Erythroblast (primary cell): ENCODE data around the gene BEST1.

Source experiments
- GATA1 ChIP-seq: IDR thresholded peaks from 2 replicates; pipeline ENCODE4 v1.6.1; 2011; ENCODE audit warnings: low read depth, mild to moderate bottlenecking, control low read depth, low read length, moderate library complexity
- POLR2A ChIP-seq: IDR thresholded peaks from 2 replicates; pipeline ENCODE4 v1.6.1; 2011; ENCODE audit warnings: mild to moderate bottlenecking, low read length

DNA sequence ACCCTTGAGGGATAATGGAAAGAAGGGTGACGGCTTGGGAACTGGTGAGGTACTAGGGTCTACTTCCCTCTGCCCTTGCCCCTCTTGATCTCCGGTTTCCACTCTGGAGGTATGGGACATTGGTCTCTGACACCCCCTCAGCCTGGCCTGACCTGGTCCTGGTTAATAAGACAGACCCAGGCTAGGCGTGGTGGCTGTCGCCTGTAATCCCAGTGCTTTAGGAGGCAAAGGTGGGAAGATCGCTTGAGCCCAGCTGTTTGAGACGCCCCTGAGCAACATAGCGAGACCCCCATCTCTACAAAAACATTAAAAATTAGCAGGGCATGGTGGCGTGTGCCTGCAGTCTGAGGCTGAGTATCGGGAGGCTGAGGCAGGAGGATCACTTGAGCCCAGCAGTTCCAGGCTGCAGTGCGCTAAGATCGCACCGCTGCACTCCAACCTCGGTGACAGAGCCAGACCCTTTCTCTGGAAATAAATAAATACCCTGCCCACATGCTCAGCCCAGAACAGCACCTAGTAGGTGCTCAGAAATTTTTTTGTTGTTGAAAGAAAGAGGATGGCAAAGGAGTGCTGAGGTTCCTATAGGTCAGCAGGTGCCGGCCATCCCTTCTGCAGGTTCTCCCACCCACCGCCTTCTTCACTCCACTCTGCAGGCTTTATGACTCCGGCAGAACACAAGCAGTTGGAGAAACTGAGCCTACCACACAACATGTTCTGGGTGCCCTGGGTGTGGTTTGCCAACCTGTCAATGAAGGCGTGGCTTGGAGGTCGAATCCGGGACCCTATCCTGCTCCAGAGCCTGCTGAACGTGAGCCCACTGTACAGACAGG, 6.3 kb downstream of the BEST1 start:
- TF ChIP-seq POLR2A = no peak
- no peak for TF ChIP-seq GATA1
